ENCODE results near the gene RIN1.

GRCh38 chr11:66332371-66333219 is 3.6 kb downstream of the RIN1 start:
- no peak for TF ChIP-seq POLR2AphosphoS5 (IDR thresholded peaks at IDR 0.05; ENCODE audit: low read depth, low read length)
- TF ChIP-seq FOXP2 (optimal IDR thresholded peaks at IDR 0.05; ENCODE audit: borderline replicate concordance, extremely low read depth, extremely low read length, insufficient read depth) = no peak
- TF ChIP-seq REST (IDR thresholded peaks at IDR 0.05; ENCODE audit: insufficient read depth in 1 of 2, low read depth in 2 of 2, low read length in 2 of 2) = no peak
